Nephron progenitor cell (in vitro differentiated cells): ENCODE results near the gene SAV1.

Experiments
- DNase-seq: peaks from one replicate; pipeline ENCODE4 v3.0.0; 2021
- H3K27ac Mint-ChIP-seq: 2 replicates; pipeline ENCODE4 v1.8.0; 2021; ENCODE audit warnings: mild to moderate bottlenecking, moderate library complexity, mixed read lengths
- H3K27me3 Mint-ChIP-seq: 2 replicates; pipeline ENCODE4 v1.8.0; 2021; ENCODE audit warnings: mild to moderate bottlenecking, low read depth, mixed read lengths; ENCODE audit not compliant: poor library complexity
- H3K36me3 Mint-ChIP-seq: 2 replicates; pipeline ENCODE4 v1.8.0; 2021; ENCODE audit warnings: low read depth, mixed read lengths
- H3K4me1 Mint-ChIP-seq: 2 replicates; pipeline ENCODE4 v1.8.0; 2021; ENCODE audit warnings: mixed read lengths
- H3K4me3 Mint-ChIP-seq: 2 replicates; pipeline ENCODE4 v1.8.0; 2021; ENCODE audit warnings: mild to moderate bottlenecking, moderate library complexity, mixed read lengths
- H3K9me3 Mint-ChIP-seq: 2 replicates; pipeline ENCODE4 v1.8.0; 2021; ENCODE audit warnings: mild to moderate bottlenecking, moderate library complexity, mixed read lengths
- TF ChIP-seq, protein P1 (sequence below): fragments of 200-600 bp; sonication (generic); IDR thresholded peaks from 2 replicates; pipeline ENCODE4 v1.5.0; 2021; ENCODE audit warnings: antibody characterized with exemption

SAV1 gene

DNA sequence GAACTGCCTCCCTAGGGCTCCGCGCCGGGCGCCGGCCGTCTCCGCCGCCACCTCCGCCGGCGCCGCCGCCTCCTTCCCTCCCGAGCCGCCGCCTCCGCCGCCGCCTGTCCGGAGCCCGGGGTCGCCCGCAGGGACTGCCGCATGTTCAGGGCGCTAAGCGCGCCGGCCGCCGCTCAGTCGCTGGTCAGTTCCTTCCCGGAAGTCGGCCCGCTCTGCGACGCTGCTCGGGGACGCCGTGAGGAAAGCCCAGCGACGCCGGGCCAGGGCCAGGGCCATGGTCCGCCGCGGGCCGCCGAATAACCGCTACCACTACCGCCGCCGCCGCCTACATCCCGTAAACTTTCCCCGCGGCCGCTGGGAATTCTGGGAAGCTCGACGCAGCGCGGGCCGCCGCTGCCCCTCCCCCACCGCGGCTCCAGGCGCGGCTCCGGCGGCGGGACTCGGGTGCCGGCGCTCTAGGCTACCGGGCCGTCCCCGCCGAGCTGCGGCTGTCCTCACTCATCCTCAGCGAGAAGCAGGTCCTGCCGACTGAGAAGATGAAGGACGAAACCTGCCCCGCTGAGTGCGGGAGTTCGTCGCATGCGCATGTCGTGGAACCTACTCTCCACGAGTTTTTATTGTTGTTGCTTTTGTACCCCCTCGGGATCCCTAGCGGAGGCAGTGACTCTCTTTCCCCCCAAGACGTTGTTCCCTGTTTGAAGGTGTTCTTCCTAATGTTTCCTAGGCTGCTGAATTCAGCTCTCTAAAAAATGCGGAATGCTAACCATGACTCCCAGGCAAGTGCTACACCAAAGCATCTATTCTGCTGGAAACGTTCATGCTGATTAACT is at the start of gene SAV1:
SAV1 (minus strand) TSS at position 311 of the 830 bp plus-strand sequence. CDS start 339 bp downstream, outside the sequence.
- Mint-ChIP-seq H3K4me1 (peaks cover 11% of the 10 kb centered on the region), H3K27me3 (no peaks in the 10 kb centered on the region), H3K4me3 (no peak within 1 kb of the TSS), H3K9me3 (peaks cover 3% of the 10 kb centered on the region), H3K27ac (peak within 1 kb of the TSS; percentile 90), H3K36me3 (peaks cover 20% of the 10 kb centered on the region)
- peak; percentile 86 for DNase-seq
- TF ChIP-seq, protein P1, sequence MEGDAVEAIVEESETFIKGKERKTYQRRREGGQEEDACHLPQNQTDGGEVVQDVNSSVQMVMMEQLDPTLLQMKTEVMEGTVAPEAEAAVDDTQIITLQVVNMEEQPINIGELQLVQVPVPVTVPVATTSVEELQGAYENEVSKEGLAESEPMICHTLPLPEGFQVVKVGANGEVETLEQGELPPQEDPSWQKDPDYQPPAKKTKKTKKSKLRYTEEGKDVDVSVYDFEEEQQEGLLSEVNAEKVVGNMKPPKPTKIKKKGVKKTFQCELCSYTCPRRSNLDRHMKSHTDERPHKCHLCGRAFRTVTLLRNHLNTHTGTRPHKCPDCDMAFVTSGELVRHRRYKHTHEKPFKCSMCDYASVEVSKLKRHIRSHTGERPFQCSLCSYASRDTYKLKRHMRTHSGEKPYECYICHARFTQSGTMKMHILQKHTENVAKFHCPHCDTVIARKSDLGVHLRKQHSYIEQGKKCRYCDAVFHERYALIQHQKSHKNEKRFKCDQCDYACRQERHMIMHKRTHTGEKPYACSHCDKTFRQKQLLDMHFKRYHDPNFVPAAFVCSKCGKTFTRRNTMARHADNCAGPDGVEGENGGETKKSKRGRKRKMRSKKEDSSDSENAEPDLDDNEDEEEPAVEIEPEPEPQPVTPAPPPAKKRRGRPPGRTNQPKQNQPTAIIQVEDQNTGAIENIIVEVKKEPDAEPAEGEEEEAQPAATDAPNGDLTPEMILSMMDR: no peak

DNA sequence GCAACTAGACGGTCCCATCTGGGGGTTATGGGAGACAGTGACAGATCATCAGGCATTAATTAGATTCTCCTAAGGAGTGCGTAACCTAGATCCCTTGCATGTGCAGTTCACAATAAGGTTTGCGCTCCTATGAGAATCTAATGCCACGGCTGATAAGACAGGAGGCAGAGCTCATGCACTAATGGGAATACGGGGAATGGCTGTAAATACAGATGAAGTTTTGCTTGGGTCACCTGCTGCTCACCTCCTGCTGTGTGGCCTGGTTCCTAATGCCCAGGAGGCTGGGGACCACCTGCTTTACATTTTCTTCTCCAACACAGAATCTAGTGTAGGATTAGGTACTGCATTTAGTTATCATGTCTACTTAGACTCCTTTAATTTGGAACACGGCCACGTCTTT is 49.7 kb upstream of the SAV1 start:
- Mint-ChIP-seq H3K36me3 (peaks cover 10% of the 10 kb centered on the region), H3K4me1 (no peaks in the 10 kb centered on the region), H3K9me3 (no peaks in the 10 kb centered on the region), H3K4me3 (no peak overlapping the region), H3K27me3 (peaks cover 10% of the 10 kb centered on the region), H3K27ac (no peak overlapping the region)
- TF ChIP-seq, protein P1: no peak
- no peak for DNase-seq

DNA sequence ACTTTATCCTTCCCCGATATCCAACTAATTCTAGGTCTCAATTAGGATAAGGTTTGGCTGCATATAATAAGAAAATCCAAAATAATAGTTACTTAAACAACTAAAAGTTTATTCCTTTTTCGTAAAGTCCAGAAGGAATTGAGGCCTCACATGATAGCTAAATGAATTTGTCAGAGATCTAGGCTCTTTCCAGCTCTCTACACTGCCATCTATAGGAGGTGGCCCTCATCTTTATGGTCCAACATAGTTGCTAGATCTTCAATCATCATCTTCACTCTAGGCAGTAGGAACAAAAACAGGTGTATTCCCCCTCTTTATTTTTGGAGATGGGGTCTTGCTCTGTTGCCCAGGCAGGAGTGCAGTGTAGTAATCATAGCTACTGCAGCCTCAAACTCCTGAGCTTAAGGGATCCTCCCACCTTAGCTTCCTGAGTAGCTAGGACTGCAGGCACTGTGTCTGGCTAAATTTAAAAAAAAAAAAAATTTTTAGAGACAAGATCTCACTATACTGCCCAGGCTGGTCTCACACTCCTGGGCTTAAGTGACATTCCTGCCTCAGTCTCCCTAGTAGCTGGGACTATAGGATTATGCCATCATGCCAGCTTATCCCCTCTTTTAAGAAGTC is 46.5 kb upstream of the SAV1 start:
- Mint-ChIP-seq H3K36me3 (no peaks in the 10 kb centered on the region), H3K9me3 (no peaks in the 10 kb centered on the region), H3K4me1 (no peaks in the 10 kb centered on the region), H3K27ac (no peak overlapping the region), H3K4me3 (no peak overlapping the region), H3K27me3 (peaks cover 10% of the 10 kb centered on the region)
- TF ChIP-seq, protein P1: peak; percentile 30
- no peak for DNase-seq

DNA sequence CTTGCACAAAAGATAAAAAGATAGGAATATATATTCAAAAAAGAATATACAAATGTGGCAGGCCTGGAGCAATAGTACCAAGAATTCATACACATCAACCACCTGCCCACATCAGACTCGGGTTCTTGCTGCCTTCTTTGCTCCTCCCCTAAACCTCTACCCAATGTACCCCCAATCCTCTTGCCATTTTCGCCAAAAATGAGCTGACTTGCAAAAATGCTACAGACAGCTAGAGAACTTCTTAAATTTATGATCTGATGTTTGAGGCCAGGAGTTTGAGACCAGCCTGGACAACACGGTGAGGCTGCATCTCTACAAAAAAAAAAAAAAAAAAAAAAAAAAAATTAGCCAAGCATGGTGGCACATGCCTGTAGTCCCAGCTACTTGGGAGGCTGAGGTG is 42.9 kb upstream of the SAV1 start:
- DNase-seq: no peak
- no peak overlapping the region for H3K4me3 Mint-ChIP-seq
- H3K27ac Mint-ChIP-seq: no peak overlapping the region
- no peaks in the 10 kb centered on the region for H3K4me1 Mint-ChIP-seq
- H3K36me3 Mint-ChIP-seq: no peaks in the 10 kb centered on the region
- H3K9me3 Mint-ChIP-seq: peaks cover 1% of the 10 kb centered on the region
- TF ChIP-seq, protein P1: no peak
- H3K27me3 Mint-ChIP-seq: peaks cover 8% of the 10 kb centered on the region

DNA sequence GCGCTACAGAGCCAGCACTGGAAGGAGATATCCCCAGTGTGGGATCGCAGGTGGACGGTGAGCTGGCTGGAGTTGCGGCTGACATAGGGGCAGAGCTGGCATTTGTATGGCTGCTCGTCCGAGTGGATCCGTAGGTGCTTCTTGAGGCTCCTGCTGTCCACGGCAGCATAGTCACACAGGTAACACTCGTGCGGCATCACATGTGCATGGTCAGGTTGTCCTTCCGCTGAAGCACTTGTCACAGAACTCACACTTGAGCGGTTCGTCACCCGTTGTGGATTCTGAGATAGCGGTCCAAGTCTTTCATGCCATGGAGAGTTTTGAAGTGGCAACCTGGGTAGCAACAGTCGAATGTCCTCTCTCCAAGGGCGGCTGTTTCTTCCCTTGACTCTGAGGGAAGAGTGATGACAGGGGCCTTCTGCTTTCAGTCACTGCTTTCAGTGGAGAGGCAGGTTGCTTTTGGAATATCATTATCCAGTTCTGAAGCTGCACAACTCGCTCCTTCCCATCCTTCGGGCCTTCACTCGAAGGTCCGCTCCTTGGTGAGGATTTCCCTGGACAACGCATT is 37.0 kb upstream of the SAV1 start:
- DNase-seq: no peak
- no peak overlapping the region for H3K4me3 Mint-ChIP-seq
- H3K27me3 Mint-ChIP-seq: peaks cover 4% of the 10 kb centered on the region
- no peaks in the 10 kb centered on the region for H3K36me3 Mint-ChIP-seq
- H3K27ac Mint-ChIP-seq: no peak overlapping the region
- TF ChIP-seq, protein P1: no peak
- H3K4me1 Mint-ChIP-seq: no peaks in the 10 kb centered on the region
- peaks cover 17% of the 10 kb centered on the region for H3K9me3 Mint-ChIP-seq
